NCI-H128 (cell line): ENCODE results near the gene CPSF7.

ENCODE experiments used
- DNase-seq: peaks from one replicate; lab custom pipeline; 2025; ENCODE audit not compliant: unreplicated experiment; lab: John Stamatoyannopoulos, UW

The CPSF7 gene

DNA sequence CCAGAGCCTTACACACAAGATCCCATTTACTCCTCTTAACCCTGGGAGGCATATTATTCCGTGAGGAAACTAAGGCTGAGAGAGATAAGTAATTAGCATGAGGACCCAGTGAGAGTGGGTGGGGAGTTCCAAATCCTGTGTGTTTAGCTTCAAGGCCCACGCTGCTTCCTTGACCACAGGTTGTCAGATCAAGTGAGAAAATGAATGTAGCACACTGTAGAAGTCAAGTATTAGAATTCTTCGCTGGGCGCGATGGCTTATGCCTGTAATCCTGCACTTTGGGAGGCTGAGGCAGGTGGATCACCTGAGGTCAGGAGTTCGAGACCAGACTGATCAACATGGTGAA is 71.9 kb downstream of the CPSF7 start:
- DNase-seq, result no peak

- no peak for DNase-seq
Observed at GRCh38 chr11:61357233-61357893, 72.4 kb downstream of the CPSF7 start.

DNA sequence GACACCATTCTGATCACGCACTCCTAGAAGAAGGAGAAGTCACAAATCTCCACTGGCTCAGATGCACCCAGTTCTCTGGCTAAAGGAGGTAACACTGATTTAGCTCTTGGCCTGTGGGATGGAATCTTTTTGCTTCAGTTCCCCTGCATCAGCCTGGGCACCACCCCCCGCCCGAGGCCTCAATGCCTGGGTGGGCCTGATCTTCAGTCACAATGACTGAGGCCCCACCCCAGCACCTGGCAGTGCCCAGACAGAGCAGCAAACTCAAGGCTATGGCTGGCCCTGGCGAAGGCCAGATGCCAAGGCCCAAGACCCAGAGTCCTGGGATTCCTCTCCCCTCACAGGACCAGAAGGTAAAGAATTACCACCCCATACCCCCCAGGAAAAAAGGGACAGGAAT is 73.1 kb downstream of the CPSF7 start:
- no peak for DNase-seq

GRCh38 chr11:61354208-61354607 is 75.6 kb downstream of the CPSF7 start:
- DNase-seq, result no peak

DNA sequence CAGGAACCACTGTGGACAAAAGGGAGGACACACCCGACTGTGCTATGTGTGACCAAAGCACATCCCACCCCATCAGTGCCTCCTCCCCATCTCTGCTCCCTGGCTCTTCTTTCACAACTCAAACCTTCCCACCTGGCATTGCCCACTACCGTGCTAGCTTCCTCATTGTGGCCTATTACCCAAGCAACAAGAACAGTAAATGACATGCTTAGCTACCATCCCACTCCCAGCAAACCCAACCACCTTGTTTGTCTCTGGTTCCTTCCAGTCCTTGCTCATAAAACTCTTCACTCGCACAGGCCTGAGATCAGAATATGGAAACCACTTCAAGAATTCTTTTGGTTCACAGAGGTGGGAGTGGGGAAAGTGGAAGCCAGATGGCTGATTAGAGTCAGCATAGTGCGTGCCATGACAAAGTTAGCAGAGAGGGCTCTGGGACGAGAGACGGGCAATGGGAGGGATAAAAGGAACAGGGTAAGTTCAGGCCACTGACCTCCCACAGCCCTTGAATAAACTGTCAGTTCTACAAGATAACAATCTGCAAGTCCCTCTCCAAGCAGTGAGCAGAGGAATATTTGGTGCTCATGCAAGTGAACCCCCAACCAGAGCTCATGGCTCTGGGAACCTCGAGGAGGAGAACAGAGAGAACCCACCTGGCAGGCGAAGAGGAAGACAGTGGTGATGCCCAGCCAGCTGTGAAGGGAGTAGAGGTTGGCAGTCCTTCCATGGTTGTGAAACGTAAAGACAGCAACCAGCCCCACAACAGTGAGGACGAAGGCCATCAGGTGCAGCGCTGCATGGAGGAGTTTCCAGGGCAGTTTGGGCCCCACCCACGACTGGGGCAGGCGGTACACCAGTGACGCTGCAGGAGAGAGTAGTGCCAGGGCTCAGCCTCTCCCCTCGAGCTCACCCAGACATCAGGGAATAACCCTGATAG is 76.4 kb downstream of the CPSF7 start:
- no peak for DNase-seq
